ENCODE measurements around the gene SLC22A15.
"Not testable (repeated sequence)": the region's sequence is repeated elsewhere in the genome, so short reads cannot be mapped to it uniquely, and the experiment has no call there.

Gene SLC22A15

GRCh38 chr1:115982400-115982799 is 6.1 kb downstream of the SLC22A15 start:
- DNase-seq = no peak

- DNase-seq = no peak
Measured at GRCh38 chr1:115983584-115983983, 7.3 kb downstream of the SLC22A15 start.

- DNase-seq = no peak
Measured at GRCh38 chr1:115987623-115988022, 11.3 kb downstream of the SLC22A15 start.

GRCh38 chr1:115988953-115989352 is 12.6 kb downstream of the SLC22A15 start:
- DNase-seq = no peak

- no peak for DNase-seq
Measured at GRCh38 chr1:115989699-115990098, 13.4 kb downstream of the SLC22A15 start.

- no peak for DNase-seq
Measured at GRCh38 chr1:115991909-115992308, 15.6 kb downstream of the SLC22A15 start.

GRCh38 chr1:115997921-115998320 is 21.6 kb downstream of the SLC22A15 start:
- not testable (repeated sequence) for DNase-seq

GRCh38 chr1:116001739-116002487 is 25.6 kb downstream of the SLC22A15 start:
- no peak for DNase-seq

GRCh38 chr1:116002781-116003420 is 26.6 kb downstream of the SLC22A15 start:
- DNase-seq = no peak

GRCh38 chr1:116003823-116004222 is 27.5 kb downstream of the SLC22A15 start:
- DNase-seq = no peak

GRCh38 chr1:116006486-116006964 is 30.2 kb downstream of the SLC22A15 start:
- no peak for DNase-seq

- no peak for DNase-seq
Measured at GRCh38 chr1:116008656-116009390, 32.5 kb downstream of the SLC22A15 start.

GRCh38 chr1:116012716-116013115 is 36.4 kb downstream of the SLC22A15 start:
- no peak for DNase-seq

- no peak for DNase-seq
Measured at GRCh38 chr1:116015679-116016078, 39.4 kb downstream of the SLC22A15 start.

GRCh38 chr1:116018007-116018406 is 41.7 kb downstream of the SLC22A15 start:
- no peak for DNase-seq

- DNase-seq = no peak
Measured at GRCh38 chr1:116019653-116020253, 43.4 kb downstream of the SLC22A15 start.

GRCh38 chr1:116020668-116021272 is 44.5 kb downstream of the SLC22A15 start:
- no peak for DNase-seq

- no peak for DNase-seq
Measured at GRCh38 chr1:116024626-116025025, 48.3 kb downstream of the SLC22A15 start.

- DNase-seq = no peak
Measured at GRCh38 chr1:116026631-116027030, 50.3 kb downstream of the SLC22A15 start.

GRCh38 chr1:116031302-116031835 is 55.1 kb downstream of the SLC22A15 start:
- peak; percentile 25 for DNase-seq

- no peak for DNase-seq
Measured at GRCh38 chr1:116033322-116033721, 57.0 kb downstream of the SLC22A15 start.

GRCh38 chr1:116036255-116036654 is 59.9 kb downstream of the SLC22A15 start:
- DNase-seq = no peak

- DNase-seq = no peak
Measured at GRCh38 chr1:116038679-116039078, 62.4 kb downstream of the SLC22A15 start.
